AG09309 (cell line): ENCODE results near the gene CYP26B1.

ENCODE experiments used
- DNase-seq: peaks from one replicate; pipeline ENCODE4 v3.0.0-alpha.2; 2010; ENCODE audit warnings: low read depth
- H3K4me3 ChIP-seq: 2 replicates; pipeline ENCODE4 v1.5.1; 2011; ENCODE audit warnings: mild to moderate bottlenecking, low read depth, low read length, moderate library complexity; ENCODE audit not compliant: control insufficient read depth
- CTCF ChIP-seq: IDR thresholded peaks from 2 replicates; pipeline ENCODE4 v1.5.1; 2011; ENCODE audit warnings: mild to moderate bottlenecking, low read depth, low read length, inconsistent platforms; ENCODE audit not compliant: insufficient read depth, control insufficient read depth; ENCODE audit errors: missing control alignments

Gene CYP26B1

GRCh38 chr2:72172478-72172877 is 24.8 kb upstream of the CYP26B1 start:
- no peak for TF ChIP-seq CTCF

GRCh38 chr2:72166279-72166678 is 18.6 kb upstream of the CYP26B1 start:
- no peak overlapping the region for H3K4me3 ChIP-seq
- DNase-seq = no peak
- no peak for TF ChIP-seq CTCF

More at GRCh38 chr2:72172478-72172877, 24.8 kb upstream of the CYP26B1 start:
- no peak overlapping the region for H3K4me3 ChIP-seq
- DNase-seq = no peak

GRCh38 chr2:72165792-72166191 is 18.1 kb upstream of the CYP26B1 start:
- no peak for DNase-seq
- no peak for TF ChIP-seq CTCF
- H3K4me3 ChIP-seq = no peak overlapping the region

- no peak overlapping the region for H3K4me3 ChIP-seq
- TF ChIP-seq CTCF = no peak
- DNase-seq = no peak
Observed at GRCh38 chr2:72162574-72162973, 14.9 kb upstream of the CYP26B1 start.

- no peak for DNase-seq
- no peak overlapping the region for H3K4me3 ChIP-seq
- no peak for TF ChIP-seq CTCF
Observed at GRCh38 chr2:72159211-72159993, 11.7 kb upstream of the CYP26B1 start.

- DNase-seq = no peak
- TF ChIP-seq CTCF = no peak
- H3K4me3 ChIP-seq = no peak overlapping the region
Observed at GRCh38 chr2:72157871-72158771, 10.5 kb upstream of the CYP26B1 start.
